ENCODE data around the gene PSEN1.
"Not testable (repeated sequence)": the region's sequence is repeated elsewhere in the genome, so short reads cannot be mapped to it uniquely, and the experiment has no call there.

Gene PSEN1

DNA sequence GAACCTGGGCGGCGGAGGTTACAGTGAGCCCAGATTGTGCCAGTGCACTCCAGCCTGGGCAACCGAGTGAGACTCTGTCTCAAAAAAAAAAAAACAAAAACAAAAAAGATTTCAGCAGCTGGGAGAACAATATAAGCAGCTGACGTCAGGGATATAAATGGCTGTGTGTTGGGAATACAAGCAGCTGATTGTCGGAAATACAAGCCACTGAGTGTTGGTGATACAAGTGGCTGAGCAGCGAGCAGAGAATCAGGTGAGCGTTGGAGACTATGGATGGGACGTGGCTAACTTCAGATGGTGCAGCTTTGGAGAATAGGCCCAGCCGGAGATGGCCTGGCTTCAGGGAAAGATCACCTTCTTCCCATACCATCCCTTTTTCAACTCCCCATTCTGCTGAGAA lies 32.0 kb downstream of the PSEN1 start:
- H3K36me3 ChIP-seq (ENCODE audit: control insufficient read depth in 1 of 2, insufficient read depth in 2 of 2, low read length in 2 of 2), result peaks cover 16 to 25% of the 10 kb centered on the region in 2 experiments
- H4K8ac ChIP-seq (ENCODE audit: low read depth, low read length), result no peak overlapping the region
- no peak overlapping the region for H3K14ac ChIP-seq (ENCODE audit: low read length)
- no peaks in the 10 kb centered on the region for H3K9me3 ChIP-seq (ENCODE audit: insufficient read depth, low read depth, low read length)
- H4K91ac ChIP-seq (ENCODE audit: low read depth, low read length), result no peak overlapping the region
- no peak overlapping the region for H3K9ac ChIP-seq (ENCODE audit: low read length)
- H3K4me1 ChIP-seq (ENCODE audit: control insufficient read depth in 1 of 2, insufficient read depth in 2 of 2, low read length in 2 of 2), result no peaks in the 10 kb centered on the region
- WGBS (ENCODE audit: extremely low coverage, insufficient coverage, insufficient read length), result no CpG with 5 or more reads among the region's 9 CpGs
- H3K79me2 ChIP-seq (ENCODE audit: control insufficient read depth, insufficient read depth, low read length, poor library complexity), result no peaks in the 10 kb centered on the region
- H3K18ac ChIP-seq (ENCODE audit: low read length), result no peak overlapping the region
- H3K4me3 ChIP-seq (ENCODE audit: low read depth, low read length), result no peak overlapping the region
- no peak overlapping the region for H3K27ac ChIP-seq (ENCODE audit: low read depth, low read length)
- no peak for DNase-seq
- H3K27me3 ChIP-seq (ENCODE audit: insufficient read depth, low read length), result no peaks in the 10 kb centered on the region
- H2BK12ac ChIP-seq (ENCODE audit: low read length), result no peak overlapping the region
- no peaks in the 10 kb centered on the region for H3K79me1 ChIP-seq (ENCODE audit: low read length)
- H3K4me2 ChIP-seq (ENCODE audit: low read length), result no peak overlapping the region
- no peak overlapping the region for H2BK5ac ChIP-seq (ENCODE audit: low read depth, low read length, poor library complexity)
- H2AFZ ChIP-seq (ENCODE audit: insufficient read depth, low read length, poor library complexity), result no peak overlapping the region
- H2AK5ac ChIP-seq (ENCODE audit: low read length), result no peak overlapping the region
- H3K4ac ChIP-seq (ENCODE audit: low read depth, low read length), result no peak overlapping the region
- no peak overlapping the region for H3K23ac ChIP-seq (ENCODE audit: low read length)
- no peak overlapping the region for H2BK120ac ChIP-seq (ENCODE audit: insufficient read depth, low read length, poor library complexity)
- no peak overlapping the region for H4K12ac ChIP-seq (ENCODE audit: low read depth, low read length)

GRCh38 chr14:73168691-73169090 lies 32.4 kb downstream of the PSEN1 start:
- no CpG with 5 or more reads among the region's 14 CpGs for whole genome bisulfite sequencing (ENCODE audit: extremely low coverage, insufficient coverage, insufficient read length)
- Histone ChIP-seq H3K14ac (ENCODE audit: low read length) (no peak overlapping the region), H3K27me3 (ENCODE audit: insufficient read depth, low read length) (no peaks in the 10 kb centered on the region), H3K18ac (ENCODE audit: low read length) (no peak overlapping the region), H3K4me1 (ENCODE audit: control insufficient read depth in 1 of 2, insufficient read depth in 2 of 2, low read length in 2 of 2) (no peaks in the 10 kb centered on the region), H3K27ac (ENCODE audit: low read depth, low read length) (no peak overlapping the region), H3K4me3 (ENCODE audit: low read depth, low read length) (no peak overlapping the region), H2BK12ac (ENCODE audit: low read length) (no peak overlapping the region), H2AK5ac (ENCODE audit: low read length) (no peak overlapping the region), H3K79me1 (ENCODE audit: low read length) (no peaks in the 10 kb centered on the region), H3K9me3 (ENCODE audit: insufficient read depth, low read depth, low read length) (no peaks in the 10 kb centered on the region), H2BK5ac (ENCODE audit: low read depth, low read length, poor library complexity) (no peak overlapping the region), H3K4ac (ENCODE audit: low read depth, low read length) (no peak overlapping the region), H4K8ac (ENCODE audit: low read depth, low read length) (no peak overlapping the region), H3K23ac (ENCODE audit: low read length) (no peak overlapping the region), H3K36me3 (ENCODE audit: control insufficient read depth in 1 of 2, insufficient read depth in 2 of 2, low read length in 2 of 2) (peaks cover 16 to 28% of the 10 kb centered on the region in 2 experiments), H2BK120ac (ENCODE audit: insufficient read depth, low read length, poor library complexity) (no peak overlapping the region), H3K9ac (ENCODE audit: low read length) (no peak overlapping the region), H3K79me2 (ENCODE audit: control insufficient read depth, insufficient read depth, low read length, poor library complexity) (no peaks in the 10 kb centered on the region), H4K12ac (ENCODE audit: low read depth, low read length) (no peak overlapping the region), H4K91ac (ENCODE audit: low read depth, low read length) (no peak overlapping the region), H3K4me2 (ENCODE audit: low read length) (no peak overlapping the region), H2AFZ (ENCODE audit: insufficient read depth, low read length, poor library complexity) (no peak overlapping the region)
- DNase-seq, result no peak

DNA sequence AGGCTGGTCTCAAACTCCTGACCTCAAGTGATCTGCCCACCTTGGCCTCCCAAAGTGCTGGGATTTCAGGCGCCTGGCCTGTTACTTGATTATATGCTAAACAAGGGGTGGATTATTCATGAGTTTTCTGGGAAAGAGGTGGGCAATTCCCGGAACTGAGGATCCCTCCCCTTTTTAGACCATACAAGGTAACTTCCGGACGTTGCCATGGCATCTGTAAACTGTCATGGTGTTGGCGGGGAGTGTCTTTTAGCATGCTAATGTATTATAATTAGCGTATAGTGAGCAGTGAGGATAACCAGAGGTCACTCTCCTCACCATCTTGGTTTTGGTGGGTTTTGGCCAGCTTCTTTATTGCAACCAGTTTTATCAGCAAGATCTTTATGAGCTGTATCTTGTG lies 33.5 kb downstream of the PSEN1 start:
- not testable (repeated sequence) for H2BK12ac ChIP-seq (ENCODE audit: low read length); H2AFZ ChIP-seq (ENCODE audit: insufficient read depth, low read length, poor library complexity); H3K79me1 ChIP-seq (ENCODE audit: low read length); H3K18ac ChIP-seq (ENCODE audit: low read length); H3K4me1 ChIP-seq (ENCODE audit: control insufficient read depth in 1 of 2, insufficient read depth in 2 of 2, low read length in 2 of 2); H2BK5ac ChIP-seq (ENCODE audit: low read depth, low read length, poor library complexity); H3K4me2 ChIP-seq (ENCODE audit: low read length); H3K4ac ChIP-seq (ENCODE audit: low read depth, low read length); H3K27ac ChIP-seq (ENCODE audit: low read depth, low read length); H2BK120ac ChIP-seq (ENCODE audit: insufficient read depth, low read length, poor library complexity); H4K12ac ChIP-seq (ENCODE audit: low read depth, low read length); H3K79me2 ChIP-seq (ENCODE audit: control insufficient read depth, insufficient read depth, low read length, poor library complexity); H3K27me3 ChIP-seq (ENCODE audit: insufficient read depth, low read length); H3K4me3 ChIP-seq (ENCODE audit: low read depth, low read length); H3K23ac ChIP-seq (ENCODE audit: low read length); H3K9me3 ChIP-seq (ENCODE audit: insufficient read depth, low read depth, low read length); H2AK5ac ChIP-seq (ENCODE audit: low read length); DNase-seq; H3K9ac ChIP-seq (ENCODE audit: low read length); H4K8ac ChIP-seq (ENCODE audit: low read depth, low read length); H3K14ac ChIP-seq (ENCODE audit: low read length); H4K91ac ChIP-seq (ENCODE audit: low read depth, low read length)
- peaks cover 25 to 36% of the 10 kb centered on the region in 2 experiments for H3K36me3 ChIP-seq (ENCODE audit: control insufficient read depth in 1 of 2, insufficient read depth in 2 of 2, low read length in 2 of 2)
- no CpG with 5 or more reads among the region's 6 CpGs for WGBS (ENCODE audit: extremely low coverage, insufficient coverage, insufficient read length)

DNA sequence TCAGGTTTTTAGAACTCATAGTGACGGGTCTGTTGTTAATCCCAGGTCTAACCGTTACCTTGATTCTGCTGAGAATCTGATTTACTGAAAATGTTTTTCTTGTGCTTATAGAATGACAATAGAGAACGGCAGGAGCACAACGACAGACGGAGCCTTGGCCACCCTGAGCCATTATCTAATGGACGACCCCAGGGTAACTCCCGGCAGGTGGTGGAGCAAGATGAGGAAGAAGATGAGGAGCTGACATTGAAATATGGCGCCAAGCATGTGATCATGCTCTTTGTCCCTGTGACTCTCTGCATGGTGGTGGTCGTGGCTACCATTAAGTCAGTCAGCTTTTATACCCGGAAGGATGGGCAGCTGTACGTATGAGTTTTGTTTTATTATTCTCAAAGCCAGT lies 34.4 kb downstream of the PSEN1 start:
- H3K4me2 ChIP-seq (ENCODE audit: low read length), result no peak overlapping the region
- DNase-seq, result no peak
- no peak overlapping the region for H2AFZ ChIP-seq (ENCODE audit: insufficient read depth, low read length, poor library complexity)
- no peaks in the 10 kb centered on the region for H3K79me2 ChIP-seq (ENCODE audit: control insufficient read depth, insufficient read depth, low read length, poor library complexity)
- no peak overlapping the region for H3K9ac ChIP-seq (ENCODE audit: low read length)
- H3K4me1 ChIP-seq (ENCODE audit: control insufficient read depth in 1 of 2, insufficient read depth in 2 of 2, low read length in 2 of 2), result no peaks in the 10 kb centered on the region
- H3K79me1 ChIP-seq (ENCODE audit: low read length), result no peaks in the 10 kb centered on the region
- no CpG with 5 or more reads among the region's 11 CpGs for WGBS (ENCODE audit: extremely low coverage, insufficient coverage, insufficient read length)
- H3K9me3 ChIP-seq (ENCODE audit: insufficient read depth, low read depth, low read length), result no peaks in the 10 kb centered on the region
- H2BK12ac ChIP-seq (ENCODE audit: low read length), result no peak overlapping the region
- H2BK120ac ChIP-seq (ENCODE audit: insufficient read depth, low read length, poor library complexity), result no peak overlapping the region
- H4K12ac ChIP-seq (ENCODE audit: low read depth, low read length), result no peak overlapping the region
- no peak overlapping the region for H3K27ac ChIP-seq (ENCODE audit: low read depth, low read length)
- H4K8ac ChIP-seq (ENCODE audit: low read depth, low read length), result no peak overlapping the region
- no peaks in the 10 kb centered on the region for H3K27me3 ChIP-seq (ENCODE audit: insufficient read depth, low read length)
- no peak overlapping the region for H3K4me3 ChIP-seq (ENCODE audit: low read depth, low read length)
- H3K14ac ChIP-seq (ENCODE audit: low read length), result no peak overlapping the region
- no peak overlapping the region for H3K18ac ChIP-seq (ENCODE audit: low read length)
- no peak overlapping the region for H3K23ac ChIP-seq (ENCODE audit: low read length)
- peaks cover 28 to 36% of the 10 kb centered on the region in 2 experiments for H3K36me3 ChIP-seq (ENCODE audit: control insufficient read depth in 1 of 2, insufficient read depth in 2 of 2, low read length in 2 of 2)
- H3K4ac ChIP-seq (ENCODE audit: low read depth, low read length), result no peak overlapping the region
- no peak overlapping the region for H2AK5ac ChIP-seq (ENCODE audit: low read length)
- no peak overlapping the region for H4K91ac ChIP-seq (ENCODE audit: low read depth, low read length)
- no peak overlapping the region for H2BK5ac ChIP-seq (ENCODE audit: low read depth, low read length, poor library complexity)

All from trophoblast cell (in vitro differentiated cells and primary cell).